Hepatic stellate cell (primary cell): ENCODE data around the gene ANKRD13B.
"Not testable (repeated sequence)": the region's sequence is repeated elsewhere in the genome, so short reads cannot be mapped to it uniquely, and the experiment has no call there.

Experiments used
- DNase-seq: peaks from one replicate; pipeline ENCODE4 v3.0.0; 2011; ENCODE audit warnings: low spot score

The ANKRD13B gene

DNA sequence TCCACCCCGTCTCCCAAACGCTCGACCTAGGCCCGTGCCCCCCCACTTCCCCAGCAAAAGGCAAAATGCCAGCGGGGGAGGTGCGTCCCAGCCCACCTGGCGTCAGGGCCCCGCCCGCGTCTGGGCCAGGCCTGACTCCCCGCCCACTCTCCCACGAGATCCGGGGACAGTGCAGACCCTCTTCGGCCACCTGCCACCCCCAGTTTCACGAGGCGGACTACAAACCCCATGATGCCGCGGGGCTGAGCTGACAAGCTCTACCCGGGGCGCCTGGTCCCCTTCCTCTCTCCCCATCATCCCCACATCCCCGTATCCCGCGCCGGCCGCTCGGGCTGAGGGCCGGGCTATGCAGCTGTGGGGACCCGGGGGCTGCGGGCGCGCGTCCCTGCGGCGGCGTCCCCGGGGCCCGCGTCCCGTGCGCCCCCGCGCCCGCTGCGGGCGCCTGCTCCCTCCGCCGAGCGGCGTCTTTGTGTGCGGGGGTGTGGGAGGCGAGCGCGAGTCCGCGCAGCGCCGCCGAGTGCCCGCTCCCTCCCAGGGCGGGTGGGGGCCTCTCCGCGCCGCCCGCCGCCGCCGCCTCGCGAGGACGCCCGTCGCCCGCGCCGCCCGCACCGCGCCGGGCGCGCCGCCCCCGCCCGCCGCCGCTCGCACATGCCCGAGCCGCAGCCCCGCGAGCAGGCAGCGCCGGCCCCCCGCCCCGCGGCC is at the start of gene ANKRD13B:
Gene ANKRD13B (plus strand): TSS at position 283 of the 702 bp plus-strand sequence. CDS start 490 bp downstream, outside the sequence.
- DNase-seq, result no peak

GRCh38 chr17:29544066-29544465 is 48.9 kb upstream of the ANKRD13B start:
- no peak for DNase-seq

GRCh38 chr17:29546085-29546484 is 46.8 kb upstream of the ANKRD13B start:
- no peak for DNase-seq

DNA sequence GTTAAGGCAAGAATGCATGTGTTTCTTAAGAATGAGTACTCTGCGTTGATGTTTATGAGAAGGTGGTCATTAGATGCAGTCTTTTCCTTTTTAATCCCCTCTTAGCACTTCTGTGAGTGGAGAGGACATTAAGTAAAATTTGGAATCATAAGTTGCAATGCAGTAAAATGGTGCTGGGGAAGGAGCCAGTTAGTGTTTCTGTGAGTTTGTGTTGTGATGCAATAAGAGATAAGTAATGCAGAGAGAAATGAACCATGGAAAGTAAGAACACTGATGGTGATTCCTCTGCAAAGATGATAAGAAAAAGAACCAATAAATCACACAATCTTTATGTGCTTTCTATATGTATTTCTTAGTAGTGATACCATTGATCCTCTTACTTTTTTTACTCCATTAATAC is 46.1 kb upstream of the ANKRD13B start:
- DNase-seq, result no peak

DNA sequence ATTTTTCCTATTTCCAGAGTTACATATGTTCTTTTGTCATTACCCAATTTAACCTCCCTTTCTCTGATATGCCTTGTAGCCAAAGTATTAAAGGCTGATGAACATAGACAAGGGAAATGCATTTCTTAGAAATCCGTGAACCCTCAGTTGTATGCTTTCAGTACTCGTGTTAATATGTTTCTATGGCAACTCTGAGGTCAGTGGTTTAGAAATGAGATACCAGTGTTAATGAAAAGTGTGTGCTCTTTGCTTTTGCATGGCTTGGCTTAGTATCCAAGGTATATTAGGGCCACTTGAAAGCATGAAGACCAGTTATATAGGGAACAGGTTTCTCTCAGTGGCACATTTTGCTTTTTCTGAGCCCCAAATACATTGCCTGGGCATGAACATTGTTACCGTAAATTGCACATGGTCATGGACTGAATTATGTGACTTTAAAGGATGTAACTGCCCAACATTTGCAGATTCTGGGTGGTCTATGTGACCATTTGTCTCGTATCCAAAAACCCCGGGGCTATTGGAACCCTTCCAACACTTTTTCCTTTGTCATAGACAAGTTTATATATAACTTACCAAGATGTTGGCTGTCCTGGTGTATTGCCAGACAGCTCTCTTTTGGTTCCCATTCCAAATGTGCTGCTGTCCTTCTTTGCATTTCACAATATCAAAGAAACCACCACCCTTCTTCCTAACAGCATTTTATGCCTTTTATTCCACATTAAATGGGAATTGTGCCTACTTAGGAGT is 43.6 kb upstream of the ANKRD13B start:
- DNase-seq, result no peak

GRCh38 chr17:29555840-29556239 is 37.1 kb upstream of the ANKRD13B start:
- no peak for DNase-seq

DNA sequence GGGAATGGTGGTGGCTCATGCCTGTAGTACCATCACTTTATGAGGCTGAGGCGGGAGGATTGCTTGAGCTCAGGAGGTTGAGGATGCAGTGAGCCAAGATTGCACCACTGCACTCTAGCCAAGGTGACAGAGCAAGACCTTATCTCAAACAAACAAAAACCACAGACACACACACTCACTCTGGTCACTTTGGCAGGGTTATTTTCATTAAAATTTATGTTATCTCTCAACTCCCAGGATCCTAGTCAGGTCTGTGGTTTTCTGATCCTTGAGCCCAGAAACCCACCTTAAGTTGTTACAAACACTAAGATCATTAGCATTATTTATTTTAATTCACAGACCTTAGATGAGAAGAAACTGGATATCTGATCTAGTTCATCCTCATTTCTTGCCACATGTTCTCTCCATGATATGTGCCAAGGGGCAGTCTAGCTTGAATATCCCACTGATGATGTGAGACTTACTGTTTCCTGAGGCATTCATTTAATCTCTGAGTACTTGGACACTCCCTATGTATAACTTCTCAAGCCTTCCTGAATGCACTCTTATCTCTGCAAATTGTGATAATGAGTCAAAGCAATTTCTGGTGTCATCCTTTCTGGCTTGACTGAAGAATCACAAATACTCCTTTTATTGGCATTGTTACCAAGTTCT is 35.7 kb upstream of the ANKRD13B start:
- no peak for DNase-seq

DNA sequence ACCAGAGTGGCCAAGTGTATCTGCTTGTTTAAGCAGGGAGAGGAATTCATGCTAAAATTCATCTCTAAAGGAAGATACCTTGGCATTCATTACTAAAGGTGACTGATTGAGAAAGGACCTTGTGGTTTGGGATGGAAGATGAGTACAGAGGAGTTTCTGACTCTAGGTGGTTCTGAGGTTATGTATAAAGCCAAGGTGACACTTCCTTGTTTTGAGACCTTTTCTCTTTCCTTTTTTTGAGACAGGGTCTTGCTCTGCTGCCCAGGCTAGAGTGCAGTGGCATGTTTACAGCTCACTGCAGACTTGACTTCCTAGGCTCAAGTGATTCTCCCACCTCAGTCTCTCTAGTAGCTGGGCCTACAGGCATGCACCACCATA is 35.2 kb upstream of the ANKRD13B start:
- no peak for DNase-seq

- not testable (repeated sequence) for DNase-seq
These were observed 34.8 kb upstream of the ANKRD13B start for GRCh38 chr17:29558139-29558538.

- no peak for DNase-seq
These were observed 33.3 kb upstream of the ANKRD13B start for GRCh38 chr17:29559640-29560039.

GRCh38 chr17:29560316-29560715 is 32.6 kb upstream of the ANKRD13B start:
- no peak for DNase-seq

- no peak for DNase-seq
These were observed 31.1 kb upstream of the ANKRD13B start for GRCh38 chr17:29561554-29562517.

GRCh38 chr17:29562615-29563014 is 30.3 kb upstream of the ANKRD13B start:
- no peak for DNase-seq

- DNase-seq, result no peak
These were observed 29.1 kb upstream of the ANKRD13B start for GRCh38 chr17:29563816-29564215.

GRCh38 chr17:29565643-29566472 is 27.1 kb upstream of the ANKRD13B start:
- DNase-seq, result no peak

DNA sequence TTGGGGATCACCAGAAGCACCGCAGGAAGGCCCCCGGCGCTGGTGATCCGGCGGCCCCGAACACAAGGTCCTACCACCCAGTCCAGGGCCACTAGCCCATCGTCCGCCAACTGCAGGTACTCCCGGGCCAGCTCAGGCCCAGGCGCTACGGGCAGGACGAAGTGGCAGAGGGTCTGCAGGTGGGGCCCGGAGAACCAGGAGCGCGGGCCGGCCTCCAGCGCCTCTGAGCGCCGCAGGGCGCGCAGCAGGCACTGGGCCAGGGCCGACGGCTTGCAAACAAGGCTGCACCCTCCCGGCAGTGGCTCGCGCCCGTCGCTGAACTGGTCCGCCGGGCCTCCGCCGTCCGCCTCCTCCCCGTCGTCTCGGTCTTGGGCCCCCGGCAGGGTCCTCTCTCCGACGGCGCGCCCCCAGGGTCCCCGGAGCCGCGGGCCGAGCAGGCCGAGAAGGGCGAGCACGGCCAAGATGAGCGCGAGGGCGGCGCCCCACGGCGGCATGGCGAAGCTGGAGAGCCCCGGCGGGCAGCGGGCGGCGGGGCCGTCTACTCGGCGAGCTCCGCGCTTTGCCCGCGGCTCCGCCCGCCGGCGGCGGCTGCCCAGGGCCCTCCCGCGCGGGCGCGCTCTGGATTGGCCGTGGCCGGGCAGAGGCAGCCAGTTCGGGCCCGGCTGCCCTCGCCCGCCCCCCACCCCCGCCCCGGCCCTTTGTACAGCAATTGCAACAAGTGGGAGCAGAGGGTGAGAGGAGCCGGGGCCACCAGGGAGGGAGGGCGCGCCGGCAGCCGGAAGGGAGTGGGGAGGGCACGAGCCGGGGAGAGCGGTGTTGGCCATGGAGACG is 26.2 kb upstream of the ANKRD13B start, which contains the start of gene ABHD15:
Gene ABHD15 (minus strand): TSS at position 565 of the 831 bp plus-strand sequence. CDS start 71 bp downstream, at position 494.
- DNase-seq, result peak; percentile 81

DNA sequence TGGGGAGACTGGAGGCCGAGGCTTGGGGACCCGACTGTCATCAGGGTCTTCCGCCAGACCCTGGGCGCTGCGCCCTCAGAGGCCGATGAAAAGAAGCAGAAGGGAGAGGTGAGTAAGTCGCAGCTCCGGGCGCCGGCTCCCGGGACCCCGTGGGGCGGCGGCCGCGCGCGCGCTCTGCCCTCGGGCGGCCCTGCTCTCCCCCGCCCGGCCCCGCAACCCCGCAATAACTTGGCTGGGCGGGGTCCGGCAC is 25.7 kb upstream of the ANKRD13B start:
- no peak for DNase-seq

DNA sequence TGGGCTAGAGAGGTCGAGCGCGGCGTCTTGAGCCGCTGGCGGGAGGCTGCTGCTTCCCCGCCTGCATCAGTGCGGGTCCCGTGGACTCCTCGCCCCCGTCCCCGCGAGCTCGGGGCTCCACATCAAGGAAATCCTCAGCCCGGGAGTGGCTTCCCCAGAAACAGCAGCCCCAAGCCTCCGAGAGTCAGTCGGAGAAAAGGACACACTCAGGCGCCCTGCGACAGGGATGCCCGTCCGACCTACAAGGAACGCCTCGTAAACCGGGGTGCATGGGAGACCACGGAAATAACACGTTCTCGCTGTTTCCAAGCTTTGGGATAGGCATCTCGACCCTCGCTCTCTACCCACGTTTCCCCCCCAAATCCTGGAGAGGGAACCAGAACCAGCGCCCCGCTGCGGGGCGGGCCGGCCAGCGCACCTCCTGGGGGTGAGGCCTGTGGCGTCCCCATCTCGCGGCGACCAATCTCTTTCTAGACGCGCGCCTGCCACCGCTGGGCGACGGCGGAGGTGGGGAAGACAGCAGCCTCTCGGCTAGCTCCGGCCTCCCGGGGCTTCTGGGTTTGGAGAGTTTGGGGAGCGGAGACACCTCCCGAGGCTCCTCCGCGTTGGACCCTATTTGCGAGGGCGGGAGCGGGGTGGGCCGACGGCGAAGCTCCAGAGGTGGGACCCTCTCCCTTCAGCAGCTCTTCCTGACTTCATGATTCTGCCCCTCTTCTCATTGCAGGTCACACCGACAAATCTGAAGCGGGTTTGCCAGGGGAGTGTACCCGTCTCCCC is 25.2 kb upstream of the ANKRD13B start:
- peak; percentile 85 for DNase-seq
